Measurements from ENCODE around the gene SPATC1L. TPM values are rescaled to one million over a fixed set of nuclear protein-coding genes. Genes with fewer than 3 reads are reported as not detected.

Gene SPATC1L
- total and polyA plus RNA-seq, 2 of the 8 experiments (the other 6 are each of a cell fraction or from before 2014, with no cell fraction given): 24.9 to 50.0 TPM

- WGBS, 2 experiments (ENCODE audit: extremely low coverage in 1 of 2, insufficient coverage in 1 of 2, insufficient read length in 1 of 2, insufficient replicate concordance in 2 of 2, low coverage in 1 of 2, low lambda C conversion rate in 2 of 2, missing lambda C conversion rate in 1 of 2): 80% methylated on average over 1 of the region's 7 CpGs; no CpG with 5 or more reads in 1 of the 2 experiments
- H3K23me2 ChIP-seq (ENCODE audit: low read depth, low read length): no peaks in the 10 kb centered on the region
- POLR2A ChIA-PET (ENCODE audit: partially characterized antibody): no interaction called here
These were observed 27.9 kb downstream of the SPATC1L start for GRCh38 chr21:46156378-46156645.

More at GRCh38 chr21:46156378-46156645, 27.9 kb downstream of the SPATC1L start:
- H2BK15ac ChIP-seq (ENCODE audit: low read length): no peak overlapping the region
- H3K79me1 ChIP-seq (ENCODE audit: low read depth, low read length): no peaks in the 10 kb centered on the region; the same call in 1 of the 2 replicates
- CTCF ChIA-PET (ENCODE audit: partially characterized antibody): interaction anchor here (1.5 kb wide), 1 partner anchor 13 kb away, joined by 5 read pairs; no protein-coding TSS in a partner anchor
- peak overlapping the region; percentile 81 for H4K91ac ChIP-seq (replicated peaks; ENCODE audit: insufficient read length, low read length)
- no peak overlapping the region for H3K56ac ChIP-seq (replicated peaks; ENCODE audit: insufficient read length, low read depth, low read length)
- H2AFZ ChIP-seq (ENCODE audit: low read length): no peak overlapping the region
- H2AK5ac ChIP-seq (ENCODE audit: low read depth, low read length): no peak overlapping the region; the same call in 1 of the 2 replicates
- H3K9ac ChIP-seq (replicated peaks in 1 of 4; ENCODE audit: extremely low read depth in 1 of 4, low read depth in 3 of 4, low read length in 3 of 4): no peak overlapping the region; a peak in 1 of 7 replicates
- H2BK20ac ChIP-seq (ENCODE audit: low read length): no peak overlapping the region
- H3K9me3 ChIP-seq (ENCODE audit: insufficient read depth in 2 of 2, low read depth in 1 of 2, low read length in 1 of 2): peaks cover 4 to 16% of the 10 kb centered on the region in 2 experiments; a peak in 2 of 4 replicates
- no peak overlapping the region for H3K4ac ChIP-seq (replicated peaks; ENCODE audit: insufficient read length, low read depth, low read length)
- no peak overlapping the region for H3K4me3 ChIP-seq (ENCODE audit: extremely low read depth in 1 of 4, insufficient read depth in 2 of 4, low read depth in 3 of 4, low read length in 4 of 4)
- H4K20me1 ChIP-seq (replicated peaks in 1 of 2; ENCODE audit: control insufficient read depth in 1 of 2, insufficient read depth in 2 of 2, low read length in 2 of 2): peaks cover 0 to 4% of the 10 kb centered on the region in 2 experiments
- H2BK12ac ChIP-seq (ENCODE audit: low read depth, low read length): no peak overlapping the region
- H3K4me1 ChIP-seq (replicated peaks in 1 of 4; ENCODE audit: control insufficient read depth in 3 of 4, insufficient read depth in 4 of 4, low read length in 3 of 4): peaks cover 0 to 20% (median 13%) of the 10 kb centered on the region in 4 experiments; a peak in 5 of 7 replicates
- no peak overlapping the region for H2BK120ac ChIP-seq (replicated peaks; ENCODE audit: low read depth, low read length)
- no peak overlapping the region for H4K8ac ChIP-seq (ENCODE audit: extremely low read depth, insufficient read depth, low read length)
- no peak overlapping the region for H3K14ac ChIP-seq (ENCODE audit: insufficient read length)
- H3K23ac ChIP-seq (ENCODE audit: insufficient read length): no peak overlapping the region
- H3K18ac ChIP-seq (ENCODE audit: extremely low read depth, low read length): no peak overlapping the region
- FAIRE-seq (no peak), DNase-seq (ENCODE audit: low read depth in 1 of 2, low spot score in 2 of 2) (peak in 1 of 2 experiments; percentile 37)
- H3K79me2 ChIP-seq (ENCODE audit: control insufficient read depth in 1 of 2, insufficient read depth in 2 of 2, low read length in 2 of 2): no peaks in the 10 kb centered on the region
- no peak overlapping the region for H4K5ac ChIP-seq (ENCODE audit: insufficient read length, low read depth, low read length)
- H3K36me3 ChIP-seq (ENCODE audit: control insufficient read depth in 2 of 4, insufficient read depth in 4 of 4, low read length in 3 of 4): peaks cover 0 to 9% (median 6%) of the 10 kb centered on the region in 4 experiments; a peak in 5 of 8 replicates
- no peak for TF ChIP-seq SIN3A (conservative IDR thresholded peaks at IDR 0.05 in 1 of 2, IDR thresholded peaks at IDR 0.05 in 1 of 2; ENCODE audit: low read depth in 1 of 2, low read length in 2 of 2)
- no peak for TF ChIP-seq SP1 (IDR thresholded peaks at IDR 0.05; ENCODE audit: low read depth, low read length)
- TF ChIP-seq CTCF (IDR thresholded peaks at IDR 0.05; ENCODE audit: control extremely low read depth in 1 of 3, insufficient read depth in 1 of 3, low read depth in 1 of 3, low read length in 3 of 3): no peak
- TF ChIP-seq FOSL1 (IDR thresholded peaks at IDR 0.05; ENCODE audit: insufficient read depth, low read depth, low read length): no peak
- no peak for TF ChIP-seq JUN (IDR thresholded peaks at IDR 0.05; ENCODE audit: low read depth, low read length)
- TF ChIP-seq ASH2L (IDR thresholded peaks at IDR 0.05; ENCODE audit: low read length): no peak
- TF ChIP-seq SUZ12 (IDR thresholded peaks at IDR 0.05; ENCODE audit: low read length): no peak
- no peak for TF ChIP-seq CEBPB (IDR thresholded peaks at IDR 0.05; ENCODE audit: low read depth, low read length)
- no peak for TF ChIP-seq SRF (IDR thresholded peaks at IDR 0.05; ENCODE audit: low read depth, low read length)
- H3K27me3 ChIP-seq (replicated peaks in 1 of 4; ENCODE audit: control insufficient read depth in 3 of 4, extremely low read depth in 1 of 4, insufficient read depth in 3 of 4, low read length in 3 of 4): no peaks in the 10 kb centered on the region
- no peak overlapping the region for H3K27ac ChIP-seq (ENCODE audit: low read depth, low read length)
- H3K4me2 ChIP-seq (ENCODE audit: insufficient read depth in 1 of 2, low read depth in 2 of 2, low read length in 2 of 2): no peak overlapping the region
- peak overlapping the region; percentile 52; the same call in 1 of the 2 replicates for H2BK5ac ChIP-seq (ENCODE audit: low read depth, low read length)
